UCSD-AML1 (cell line): ENCODE data around the gene CELF5.
A peak's percentile ranks its signal among the peaks of the same experiment; 100 is the strongest.
"Not testable (repeated sequence)": the region's sequence is repeated elsewhere in the genome, so short reads cannot be mapped to it uniquely, and the experiment has no call there.

Source experiments
- DNase-seq: peaks from one replicate; lab custom pipeline; 2025; ENCODE audit not compliant: unreplicated experiment; lab: John Stamatoyannopoulos, UW

CELF5 gene

GRCh38 chr19:3319643-3320353, 95.3 kb downstream of the CELF5 start:
- no peak for DNase-seq

GRCh38 chr19:3320354-3320670, 95.9 kb downstream of the CELF5 start:
- DNase-seq: no peak

- no peak for DNase-seq
These were observed 96.4 kb downstream of the CELF5 start for GRCh38 chr19:3320853-3321252.

GRCh38 chr19:3321696-3322095, 97.2 kb downstream of the CELF5 start:
- no peak for DNase-seq

GRCh38 chr19:3322199-3322978, 97.9 kb downstream of the CELF5 start:
- no peak for DNase-seq

GRCh38 chr19:3323026-3323425, 98.6 kb downstream of the CELF5 start:
- no peak for DNase-seq

- DNase-seq: no peak
These were observed 99.2 kb downstream of the CELF5 start for GRCh38 chr19:3323658-3324057.

GRCh38 chr19:3324405-3324856, 100.0 kb downstream of the CELF5 start:
- peak; percentile 71 for DNase-seq

- no peak for DNase-seq
These were observed 101.0 kb downstream of the CELF5 start for GRCh38 chr19:3325451-3325850.

- no peak for DNase-seq
These were observed 104.3 kb downstream of the CELF5 start for GRCh38 chr19:3328743-3329142.

- DNase-seq: no peak
These were observed 105.6 kb downstream of the CELF5 start for GRCh38 chr19:3330047-3330446.

- not testable (repeated sequence) for DNase-seq
These were observed 107.8 kb downstream of the CELF5 start for GRCh38 chr19:3332232-3332631.

- no peak for DNase-seq
These were observed 108.6 kb downstream of the CELF5 start for GRCh38 chr19:3333020-3333583.

GRCh38 chr19:3333662-3334061, 109.2 kb downstream of the CELF5 start:
- DNase-seq: no peak

GRCh38 chr19:3334749-3335430, 110.4 kb downstream of the CELF5 start:
- not testable (repeated sequence) for DNase-seq

GRCh38 chr19:3335431-3336350, 111.2 kb downstream of the CELF5 start:
- DNase-seq: no peak

GRCh38 chr19:3336351-3336679, 111.9 kb downstream of the CELF5 start:
- DNase-seq: no peak

GRCh38 chr19:3336680-3337523, 112.4 kb downstream of the CELF5 start:
- DNase-seq: no peak

GRCh38 chr19:3338541-3339181, 114.2 kb downstream of the CELF5 start:
- peak; percentile 45 for DNase-seq
